Astrocyte of the cerebellum (primary cell): ENCODE results near the gene HHAT.

ENCODE experiments used
- DNase-seq: peaks from one replicate; pipeline ENCODE4 v3.0.0-alpha.2; 2011; ENCODE audit warnings: low read depth
- H3K4me3 ChIP-seq: 2 replicates; pipeline ENCODE4 v1.5.1; 2011; ENCODE audit warnings: mild to moderate bottlenecking, low read depth, low read length, moderate library complexity
- in situ Hi-C: cut with HindIII; loops from 2 replicates; pipeline ENCODE4 v1.10.0; 2017; ENCODE audit warnings: low sequenced_read_pairs
- TF ChIP-seq, protein P1 (sequence below): IDR thresholded peaks from 2 replicates; pipeline ENCODE4 v1.5.1; 2012; ENCODE audit warnings: low read length, low read depth, moderate library complexity, mild to moderate bottlenecking; ENCODE audit errors: missing control alignments

HHAT gene

DNA sequence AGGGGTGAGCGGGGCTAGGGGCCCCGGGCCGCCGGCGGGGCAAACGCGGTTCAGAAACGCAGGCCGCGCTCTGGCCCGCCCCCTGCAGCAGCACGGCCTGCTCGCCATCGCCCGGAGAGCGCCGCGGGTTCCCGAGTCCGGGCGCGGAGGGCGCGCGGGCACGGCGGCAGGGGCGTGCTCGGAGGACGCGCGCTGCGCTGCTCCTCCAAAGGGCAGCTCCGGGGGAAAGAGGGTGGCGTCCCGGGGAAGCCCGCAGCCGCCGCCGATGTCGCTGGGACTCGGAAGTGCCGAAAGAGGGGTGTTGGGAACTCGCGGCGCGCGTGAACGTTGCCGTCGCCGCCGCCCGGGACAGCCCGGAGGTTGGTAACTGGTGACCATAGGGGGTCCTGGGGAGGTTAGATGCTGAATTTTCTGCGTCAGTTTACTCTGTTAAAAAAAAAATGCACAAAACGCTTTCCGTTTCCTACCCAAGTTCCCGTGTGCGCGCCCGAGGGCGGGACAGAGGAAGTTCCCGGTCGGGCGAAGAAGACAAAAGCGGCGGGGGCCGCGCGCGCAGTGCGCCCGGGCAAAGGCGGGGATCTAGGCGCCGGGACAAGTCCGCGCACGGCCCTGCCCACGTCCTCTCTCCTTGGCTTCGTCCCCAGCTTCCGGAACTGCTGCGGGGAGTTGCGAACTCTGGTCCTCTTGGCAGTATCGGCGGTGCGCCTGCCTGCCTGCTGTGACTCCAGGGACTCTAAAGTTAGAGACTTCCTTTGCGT is at the start of gene HHAT:
TSS of gene HHAT (plus strand) at position 157 of the 758 bp plus-strand sequence. CDS start 20,074 bp downstream, outside the sequence.
- TF ChIP-seq, protein P1, sequence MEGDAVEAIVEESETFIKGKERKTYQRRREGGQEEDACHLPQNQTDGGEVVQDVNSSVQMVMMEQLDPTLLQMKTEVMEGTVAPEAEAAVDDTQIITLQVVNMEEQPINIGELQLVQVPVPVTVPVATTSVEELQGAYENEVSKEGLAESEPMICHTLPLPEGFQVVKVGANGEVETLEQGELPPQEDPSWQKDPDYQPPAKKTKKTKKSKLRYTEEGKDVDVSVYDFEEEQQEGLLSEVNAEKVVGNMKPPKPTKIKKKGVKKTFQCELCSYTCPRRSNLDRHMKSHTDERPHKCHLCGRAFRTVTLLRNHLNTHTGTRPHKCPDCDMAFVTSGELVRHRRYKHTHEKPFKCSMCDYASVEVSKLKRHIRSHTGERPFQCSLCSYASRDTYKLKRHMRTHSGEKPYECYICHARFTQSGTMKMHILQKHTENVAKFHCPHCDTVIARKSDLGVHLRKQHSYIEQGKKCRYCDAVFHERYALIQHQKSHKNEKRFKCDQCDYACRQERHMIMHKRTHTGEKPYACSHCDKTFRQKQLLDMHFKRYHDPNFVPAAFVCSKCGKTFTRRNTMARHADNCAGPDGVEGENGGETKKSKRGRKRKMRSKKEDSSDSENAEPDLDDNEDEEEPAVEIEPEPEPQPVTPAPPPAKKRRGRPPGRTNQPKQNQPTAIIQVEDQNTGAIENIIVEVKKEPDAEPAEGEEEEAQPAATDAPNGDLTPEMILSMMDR, result peak; percentile 14
- H3K4me3 ChIP-seq, result peak within 1 kb of the TSS; percentile 77
- in situ Hi-C loops, result no loop called here
- no peak for DNase-seq

DNA sequence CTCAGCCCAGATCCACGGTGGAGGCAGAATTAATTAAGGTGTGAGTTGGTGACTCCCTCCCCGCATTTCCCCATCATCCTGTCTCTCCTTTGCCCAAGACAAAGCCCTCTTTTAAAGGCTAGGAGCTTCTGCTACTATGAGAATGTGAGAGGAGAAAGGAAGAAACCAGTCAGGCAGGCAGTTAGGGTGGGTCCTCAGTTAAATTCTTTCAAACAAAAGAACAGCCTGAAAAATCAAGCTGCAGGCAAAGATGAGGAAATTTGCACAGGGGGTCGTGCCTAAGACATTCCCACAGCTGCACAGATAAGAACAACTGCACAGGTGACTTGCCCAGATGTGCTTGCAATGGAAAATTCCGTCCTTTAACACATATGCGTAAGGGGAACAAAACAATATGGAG is 48.5 kb upstream of the HHAT start:
- in situ Hi-C loops, result loop anchor here (5.0 kb wide), 1 partner anchor 33 kb away; no protein-coding TSS in a partner anchor
- no peak overlapping the region for H3K4me3 ChIP-seq
- DNase-seq, result no peak
- TF ChIP-seq, protein P1, result no peak

GRCh38 chr1:210288116-210288515 is 40.6 kb upstream of the HHAT start:
- H3K4me3 ChIP-seq, result no peak overlapping the region
- in situ Hi-C loops, result no loop called here
- no peak for DNase-seq
- TF ChIP-seq, protein P1, result no peak

DNA sequence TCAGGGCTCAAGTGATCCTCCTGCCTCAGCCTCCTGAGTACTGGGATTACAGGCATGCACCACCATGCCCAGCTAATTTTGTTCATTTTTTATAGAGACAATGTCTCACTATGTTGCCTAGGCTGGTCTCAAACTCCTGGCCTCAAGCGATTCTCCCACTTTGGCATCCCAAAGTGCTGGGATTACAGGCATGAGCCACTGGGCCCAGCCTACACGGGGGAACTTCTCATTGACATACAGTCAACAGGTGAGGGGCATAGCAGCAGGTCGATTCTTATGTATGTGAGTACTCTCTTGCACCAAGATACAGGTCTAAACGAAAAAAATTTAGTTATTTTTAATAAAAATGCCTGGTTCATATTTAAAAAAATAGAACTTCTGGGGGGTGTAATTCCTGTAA is 39.5 kb upstream of the HHAT start:
- in situ Hi-C loops, result no loop called here
- no peak overlapping the region for H3K4me3 ChIP-seq
- no peak for DNase-seq
- TF ChIP-seq, protein P1, result no peak

- no peak for DNase-seq
- no peak overlapping the region for H3K4me3 ChIP-seq
- in situ Hi-C loops, result no loop called here
- TF ChIP-seq, protein P1, result no peak
These were observed 37.5 kb upstream of the HHAT start for GRCh38 chr1:210291081-210291764.

GRCh38 chr1:210291786-210292230 is 36.9 kb upstream of the HHAT start:
- DNase-seq, result no peak
- in situ Hi-C loops, result no loop called here
- TF ChIP-seq, protein P1, result no peak
- no peak overlapping the region for H3K4me3 ChIP-seq
